Neural crest cell (in vitro differentiated cells): ENCODE data around the gene CKLF. TPM values are rescaled to one million over a fixed set of nuclear protein-coding genes. Genes with fewer than 3 reads are reported as not detected.

Experiments
- DNase-seq: peaks from one replicate; pipeline ENCODE4 v3.0.0; 2021; ENCODE audit warnings: low read depth, mixed read lengths, low spot score
- H3K27ac Mint-ChIP-seq: one replicate; pipeline ENCODE4 v1.8.0; 2021; ENCODE audit warnings: mild to moderate bottlenecking, mixed read lengths; ENCODE audit not compliant: unreplicated experiment
- H3K27me3 Mint-ChIP-seq: 2 replicates; pipeline ENCODE4 v1.8.0; 2021; ENCODE audit warnings: low read depth, mild to moderate bottlenecking, mixed read lengths
- H3K36me3 Mint-ChIP-seq: 2 replicates; pipeline ENCODE4 v1.8.0; 2021; ENCODE audit warnings: low read depth, mild to moderate bottlenecking, mixed read lengths
- H3K4me1 Mint-ChIP-seq: 2 replicates; pipeline ENCODE4 v1.8.0; 2021; ENCODE audit warnings: mixed read lengths
- H3K4me3 Mint-ChIP-seq: one replicate; pipeline ENCODE4 v1.8.0; 2021; ENCODE audit warnings: mild to moderate bottlenecking, mixed read lengths
- H3K9me3 Mint-ChIP-seq: 2 replicates; pipeline ENCODE4 v1.8.0; 2021; ENCODE audit warnings: mixed read lengths
- CTCF ChIP-seq: fragments of 200-600 bp; sonication (generic); conservative IDR thresholded peaks from 2 replicates; pipeline ENCODE4 v1.5.0; 2021; ENCODE audit warnings: antibody characterized with exemption, mild to moderate bottlenecking
- total RNA-seq: library from RNA; stranded (reverse); gene quantifications from 2 replicates; pipeline ENCODE4 v1.2.1, GENCODE V29; 2021

The CKLF gene
- total RNA-seq, 1 donor from 2014 or later: 51.2 TPM

GRCh38 chr16:66521951-66522771, 30.2 kb upstream of the CKLF start:
- Mint-ChIP-seq H3K9me3 (no peaks in the 10 kb centered on the region), H3K4me1 (peaks cover 24% of the 10 kb centered on the region), H3K36me3 (peaks cover 10% of the 10 kb centered on the region), H3K27ac (peak overlapping the region; percentile 92), H3K4me3 (no peak overlapping the region), H3K27me3 (no peaks in the 10 kb centered on the region)
- TF ChIP-seq CTCF: no peak
- no peak for DNase-seq

GRCh38 chr16:66522816-66523590, 29.4 kb upstream of the CKLF start:
- no peaks in the 10 kb centered on the region for H3K27me3 Mint-ChIP-seq
- no peak overlapping the region for H3K4me3 Mint-ChIP-seq
- TF ChIP-seq CTCF: no peak
- peaks cover 16% of the 10 kb centered on the region for H3K4me1 Mint-ChIP-seq
- no peak for DNase-seq
- H3K27ac Mint-ChIP-seq: no peak overlapping the region
- H3K9me3 Mint-ChIP-seq: no peaks in the 10 kb centered on the region
- peaks cover 10% of the 10 kb centered on the region for H3K36me3 Mint-ChIP-seq

GRCh38 chr16:66523861-66524354, 28.5 kb upstream of the CKLF start:
- Mint-ChIP-seq H3K4me1 (peaks cover 11% of the 10 kb centered on the region), H3K36me3 (peaks cover 10% of the 10 kb centered on the region), H3K27me3 (no peaks in the 10 kb centered on the region), H3K4me3 (no peak overlapping the region), H3K9me3 (no peaks in the 10 kb centered on the region), H3K27ac (no peak overlapping the region)
- no peak for DNase-seq
- no peak for TF ChIP-seq CTCF

- DNase-seq: no peak
- H3K27ac Mint-ChIP-seq: no peak overlapping the region
- no peaks in the 10 kb centered on the region for H3K9me3 Mint-ChIP-seq
- peaks cover 11% of the 10 kb centered on the region for H3K4me1 Mint-ChIP-seq
- TF ChIP-seq CTCF: no peak
- H3K27me3 Mint-ChIP-seq: no peaks in the 10 kb centered on the region
- H3K36me3 Mint-ChIP-seq: peaks cover 10% of the 10 kb centered on the region
- no peak overlapping the region for H3K4me3 Mint-ChIP-seq
Observed at GRCh38 chr16:66524601-66525164, 27.7 kb upstream of the CKLF start.

GRCh38 chr16:66525396-66526180, 26.8 kb upstream of the CKLF start:
- no peaks in the 10 kb centered on the region for H3K9me3 Mint-ChIP-seq
- H3K4me3 Mint-ChIP-seq: no peak overlapping the region
- no peak for DNase-seq
- H3K4me1 Mint-ChIP-seq: peaks cover 7% of the 10 kb centered on the region
- H3K27ac Mint-ChIP-seq: peak overlapping the region; percentile 37
- no peaks in the 10 kb centered on the region for H3K27me3 Mint-ChIP-seq
- H3K36me3 Mint-ChIP-seq: peaks cover 6% of the 10 kb centered on the region
- no peak for TF ChIP-seq CTCF
